NCI-H1417 treated with DMSO at 0.1 percent for 48 hours (cell line): ENCODE results near the gene PRR9.
"Not testable (repeated sequence)": the region's sequence is repeated elsewhere in the genome, so short reads cannot be mapped to it uniquely, and the experiment has no call there.

ENCODE experiments used
- DNase-seq: peaks from one replicate; lab custom pipeline; 2025; lab: John Stamatoyannopoulos, UW

Gene PRR9

DNA sequence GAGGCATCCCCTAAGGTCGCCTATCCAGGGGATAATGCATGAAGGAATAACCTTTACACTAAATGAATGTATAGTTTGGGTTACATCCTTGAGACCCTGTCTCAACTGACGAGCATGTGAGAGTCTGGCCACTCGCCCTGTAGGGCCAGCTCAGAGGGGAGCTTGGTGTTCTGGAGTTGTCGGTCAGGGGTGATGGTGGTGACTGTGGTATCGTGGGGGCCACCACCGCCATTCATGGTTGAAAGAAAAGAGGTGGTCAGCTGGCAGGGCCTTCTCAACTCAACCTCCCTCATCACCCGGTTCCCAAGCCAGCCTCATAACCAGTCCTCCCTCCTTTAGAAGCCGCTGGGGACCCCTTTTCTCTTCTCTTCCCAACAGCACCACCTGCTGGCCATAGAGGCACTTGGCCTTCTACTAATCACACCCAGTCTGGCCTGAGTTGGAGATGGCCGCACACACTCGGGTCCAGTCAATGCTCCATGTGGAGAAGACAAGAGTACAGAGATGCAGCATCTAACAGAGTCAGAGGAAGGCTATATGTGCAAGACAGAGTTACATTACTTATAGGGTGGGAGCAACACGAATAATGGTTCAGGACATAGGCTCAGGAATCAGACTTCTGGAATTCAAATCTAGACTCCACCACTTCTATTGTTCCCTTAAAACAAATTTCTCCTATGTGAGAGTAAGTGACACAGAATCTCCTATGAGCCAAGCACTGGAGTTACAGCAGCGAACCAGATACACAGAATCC, 11.9 kb downstream of the PRR9 start:
- not testable (repeated sequence) for DNase-seq

- no peak for DNase-seq
Measured at GRCh38 chr1:153231363-153231762, 14.0 kb downstream of the PRR9 start.

- DNase-seq, result no peak
Measured at GRCh38 chr1:153231785-153232184, 14.4 kb downstream of the PRR9 start.

DNA sequence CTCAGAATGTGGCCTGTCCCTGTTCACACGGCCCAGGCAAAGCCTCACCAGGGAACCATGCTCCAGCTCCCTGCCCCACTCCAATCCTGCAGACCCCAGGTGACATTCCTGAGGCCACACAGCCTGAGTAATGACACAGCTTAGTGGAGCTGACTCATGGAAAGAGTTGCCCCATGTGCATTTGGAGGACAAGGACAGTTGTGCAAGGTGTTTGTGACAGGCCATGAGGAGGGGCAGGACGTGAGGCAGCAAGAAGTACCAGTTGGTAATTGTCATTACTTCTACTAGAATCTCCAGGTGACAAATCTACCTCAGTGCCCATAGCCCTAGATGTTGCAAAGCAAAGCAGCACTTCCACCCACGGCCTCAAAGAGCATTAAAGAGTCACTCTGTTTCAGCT, 15.2 kb downstream of the PRR9 start:
- DNase-seq, result no peak

DNA sequence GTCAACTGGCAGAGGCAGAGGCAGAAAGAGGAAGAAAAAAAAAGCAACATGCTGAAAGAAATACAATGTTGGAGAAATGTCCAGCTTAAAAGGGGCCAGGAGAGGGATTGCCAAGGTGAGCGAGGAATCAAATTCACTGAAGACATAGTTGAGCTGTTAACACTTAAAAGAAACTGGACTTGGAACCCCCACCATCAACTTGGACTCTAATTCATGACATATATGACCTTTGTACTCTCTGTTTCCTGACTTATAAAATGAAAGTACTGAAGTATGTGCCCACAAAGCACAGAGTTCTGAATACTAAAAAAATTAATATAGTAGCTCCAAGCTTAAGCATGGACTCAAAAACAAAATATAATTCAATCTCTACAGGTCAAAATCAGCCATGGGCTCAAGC, 16.1 kb downstream of the PRR9 start:
- no peak for DNase-seq

- no peak for DNase-seq
Measured at GRCh38 chr1:153238527-153238926, 21.1 kb downstream of the PRR9 start.

DNA sequence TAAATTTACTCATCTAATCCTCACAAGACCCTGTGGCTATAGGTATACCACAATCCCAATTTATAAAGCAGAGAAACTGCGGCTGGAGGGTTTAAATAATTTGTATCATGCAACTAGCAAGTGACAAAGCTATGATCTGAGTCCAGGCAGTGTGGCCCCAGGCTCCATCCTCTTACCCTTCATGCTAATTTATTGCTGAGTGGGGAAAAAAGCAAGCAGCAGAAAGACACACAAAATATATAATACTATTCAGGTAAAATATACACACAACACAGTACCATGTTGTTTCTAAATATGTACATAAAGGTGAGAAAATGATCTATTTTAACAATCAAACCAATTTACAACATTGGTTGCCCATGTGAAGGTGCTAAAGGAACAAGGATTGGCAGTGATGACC, 24.8 kb downstream of the PRR9 start:
- DNase-seq, result no peak

GRCh38 chr1:153245466-153245865, 28.1 kb downstream of the PRR9 start:
- DNase-seq, result no peak

DNA sequence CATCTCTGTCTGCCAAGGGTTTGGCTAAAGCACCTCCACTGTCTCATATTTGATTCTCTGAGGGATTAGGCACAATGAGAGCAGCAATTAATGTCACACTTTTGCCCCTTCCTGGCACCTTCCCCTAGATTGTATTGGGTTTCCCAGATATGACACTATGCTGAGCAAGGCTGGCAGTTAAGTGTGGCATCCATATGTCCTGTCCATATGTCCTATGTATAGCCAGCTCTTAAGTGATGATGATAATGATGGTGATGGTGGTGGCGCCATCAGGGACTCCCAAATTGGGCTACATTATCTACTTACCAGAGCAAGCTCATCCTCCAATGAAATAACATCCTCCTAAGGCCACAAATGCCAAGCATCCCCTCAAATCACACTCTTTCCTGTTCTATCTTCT, 28.6 kb downstream of the PRR9 start:
- DNase-seq, result no peak

DNA sequence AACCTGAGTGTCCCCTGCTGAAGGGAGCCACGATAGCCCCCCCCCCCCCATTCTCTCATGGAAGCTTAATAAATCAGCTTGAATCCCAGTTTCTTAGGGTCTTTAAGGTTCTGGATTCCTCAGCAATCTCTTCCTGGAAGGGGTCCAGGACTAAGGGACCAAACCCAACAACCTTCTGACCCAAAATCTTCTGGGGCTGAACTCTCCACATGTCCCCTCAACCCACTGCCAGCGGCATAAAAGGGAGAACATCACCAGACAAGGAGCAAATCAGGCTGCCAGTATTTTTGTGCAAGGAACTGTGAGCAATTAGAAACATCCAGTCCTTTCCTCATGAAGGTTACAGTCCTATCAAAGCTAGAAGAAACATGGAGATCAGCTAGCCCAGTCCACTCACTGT, 29.4 kb downstream of the PRR9 start:
- DNase-seq, result no peak

DNA sequence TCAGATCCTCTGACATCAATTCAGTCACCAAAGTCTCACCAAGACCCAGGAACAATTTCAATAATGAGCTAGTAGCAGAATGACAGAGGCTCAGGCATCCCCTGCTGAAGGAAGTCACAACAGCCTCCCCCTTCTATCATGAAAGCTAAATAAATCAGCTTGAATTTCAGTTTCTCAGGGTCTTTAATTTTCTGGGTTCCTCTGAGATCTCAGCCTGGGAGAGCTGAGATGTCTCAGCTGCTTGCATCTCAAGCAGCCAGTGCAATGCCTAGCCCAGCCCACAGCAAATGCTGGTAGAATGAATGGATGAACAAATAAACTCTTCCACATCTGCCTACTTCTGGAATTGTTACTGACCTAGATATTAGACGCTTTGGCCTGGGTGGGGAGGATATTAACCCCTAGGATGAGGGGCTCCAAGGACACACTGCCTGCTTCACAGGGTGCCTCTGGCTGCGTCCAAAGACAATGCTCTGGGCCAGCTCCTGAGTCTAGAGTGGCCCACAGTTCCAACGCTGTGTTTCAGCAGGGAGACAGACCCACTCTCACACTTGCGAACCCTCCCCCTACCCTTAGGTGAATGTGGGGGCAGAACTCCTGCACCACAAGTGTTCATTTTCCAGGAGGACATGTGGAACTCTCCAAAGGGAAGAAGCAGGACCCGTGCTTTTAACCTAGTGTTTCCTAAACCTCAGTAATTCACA, 30.9 kb downstream of the PRR9 start:
- no peak for DNase-seq

DNA sequence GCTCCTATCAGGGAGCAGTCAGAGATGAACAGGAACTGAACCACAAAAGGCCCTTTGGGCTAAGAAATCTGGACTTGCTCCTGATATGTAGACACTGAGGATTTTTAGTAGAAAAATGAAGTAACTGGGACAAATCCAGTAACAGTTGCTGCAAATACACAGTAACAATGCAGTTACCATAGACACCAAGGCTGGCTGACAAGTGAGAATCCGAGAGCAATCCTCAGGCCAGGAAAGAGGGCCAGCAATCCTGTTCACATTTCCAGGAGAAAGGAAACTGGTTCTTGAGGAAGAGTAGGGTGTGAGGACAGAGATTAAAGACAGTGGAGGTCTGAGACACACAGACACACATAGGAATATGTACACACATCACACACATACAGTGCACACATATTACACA, 32.8 kb downstream of the PRR9 start:
- no peak for DNase-seq

DNA sequence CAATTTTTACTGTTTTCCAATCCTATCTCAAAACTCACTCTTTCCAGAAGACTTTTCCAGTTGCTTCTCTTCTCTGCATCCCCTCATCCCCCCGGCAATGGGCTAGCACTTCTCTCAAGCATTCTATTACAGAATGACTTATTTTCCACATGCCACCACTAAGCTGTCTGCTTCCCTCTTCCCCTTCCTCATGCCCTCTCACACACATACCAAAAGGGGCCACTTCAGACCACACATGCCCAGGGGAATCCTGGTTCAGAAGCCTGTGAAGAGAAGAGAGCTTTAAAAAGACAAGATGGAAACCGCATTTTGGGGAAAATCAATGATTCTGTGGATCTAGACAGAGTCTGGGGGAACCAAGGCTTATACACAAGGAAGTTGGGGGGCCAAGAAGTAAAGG, 33.7 kb downstream of the PRR9 start:
- DNase-seq, result no peak

GRCh38 chr1:153251562-153251961, 34.2 kb downstream of the PRR9 start:
- DNase-seq, result no peak

- DNase-seq, result no peak
Measured at GRCh38 chr1:153251988-153252387, 34.6 kb downstream of the PRR9 start.

DNA sequence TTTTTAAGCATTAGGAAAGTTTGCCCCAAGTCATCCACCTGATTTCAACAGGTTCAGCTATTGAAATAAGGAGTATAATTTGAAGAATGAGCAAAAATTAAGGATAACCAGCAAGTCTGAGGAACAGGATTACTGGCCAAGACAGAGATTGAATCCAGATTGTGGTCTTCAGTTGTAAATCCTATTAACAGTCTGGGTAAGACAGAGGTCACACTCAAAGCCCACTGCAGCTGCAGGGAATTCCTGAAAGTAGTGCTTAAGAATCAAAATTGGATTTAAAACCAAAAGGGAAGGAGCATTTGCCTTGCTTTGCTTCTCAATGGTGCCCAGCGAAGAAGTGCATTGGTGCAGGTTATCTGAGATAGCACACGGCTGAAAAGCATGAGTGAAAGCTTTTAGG, 35.7 kb downstream of the PRR9 start:
- no peak for DNase-seq

- DNase-seq, result no peak
Measured at GRCh38 chr1:153253693-153254092, 36.3 kb downstream of the PRR9 start.

GRCh38 chr1:153259387-153259786, 42.0 kb downstream of the PRR9 start, which contains the start of gene LORICRIN:
LORICRIN (plus strand) TSS chr1:153259687; CDS start chr1:153260950, 1,263 bp downstream.
- no peak for DNase-seq

DNA sequence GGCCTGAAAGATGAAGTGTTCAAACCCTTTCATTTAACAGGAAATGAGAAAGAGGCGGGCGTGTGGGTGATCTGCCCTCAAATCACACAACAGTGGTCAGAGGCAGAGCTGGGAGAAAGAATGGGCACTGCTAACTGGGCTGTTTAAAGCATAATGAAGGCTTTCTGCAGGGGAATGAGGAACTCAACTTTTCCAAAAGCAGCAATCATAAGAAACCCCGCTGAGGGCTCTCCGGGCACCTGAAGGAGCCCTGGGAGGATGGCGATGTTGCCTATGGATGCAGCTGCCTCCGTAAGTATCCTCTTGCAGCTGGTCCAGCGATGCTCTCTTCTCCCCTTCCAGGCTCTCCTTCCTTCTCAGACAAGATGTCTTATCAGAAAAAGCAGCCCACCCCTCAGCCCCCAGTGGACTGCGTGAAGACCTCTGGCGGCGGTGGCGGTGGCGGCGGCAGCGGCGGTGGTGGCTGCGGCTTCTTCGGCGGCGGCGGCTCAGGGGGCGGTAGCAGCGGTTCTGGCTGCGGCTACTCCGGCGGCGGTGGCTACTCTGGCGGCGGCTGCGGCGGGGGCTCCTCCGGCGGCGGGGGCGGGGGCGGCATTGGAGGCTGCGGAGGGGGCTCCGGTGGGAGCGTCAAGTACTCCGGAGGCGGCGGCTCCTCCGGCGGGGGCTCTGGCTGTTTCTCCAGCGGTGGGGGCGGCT, 43.3 kb downstream of the PRR9 start:
- DNase-seq, result no peak

- no peak for DNase-seq
Measured at GRCh38 chr1:153261281-153262069, 44.1 kb downstream of the PRR9 start.

DNA sequence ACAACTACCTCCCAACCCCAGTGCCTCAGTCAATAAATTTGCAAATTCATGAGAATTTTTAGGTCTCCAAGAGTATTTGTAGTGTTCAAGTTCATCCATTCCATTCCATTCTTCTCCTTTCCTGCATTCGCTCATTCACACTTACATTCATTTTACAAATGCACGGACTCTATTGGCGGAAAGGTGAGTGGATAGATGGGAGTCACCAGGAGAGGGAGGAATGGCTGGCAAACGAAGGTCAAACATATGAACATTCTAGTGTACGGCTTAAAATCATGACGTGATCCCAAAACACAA, 44.6 kb downstream of the PRR9 start:
- DNase-seq, result no peak

DNA sequence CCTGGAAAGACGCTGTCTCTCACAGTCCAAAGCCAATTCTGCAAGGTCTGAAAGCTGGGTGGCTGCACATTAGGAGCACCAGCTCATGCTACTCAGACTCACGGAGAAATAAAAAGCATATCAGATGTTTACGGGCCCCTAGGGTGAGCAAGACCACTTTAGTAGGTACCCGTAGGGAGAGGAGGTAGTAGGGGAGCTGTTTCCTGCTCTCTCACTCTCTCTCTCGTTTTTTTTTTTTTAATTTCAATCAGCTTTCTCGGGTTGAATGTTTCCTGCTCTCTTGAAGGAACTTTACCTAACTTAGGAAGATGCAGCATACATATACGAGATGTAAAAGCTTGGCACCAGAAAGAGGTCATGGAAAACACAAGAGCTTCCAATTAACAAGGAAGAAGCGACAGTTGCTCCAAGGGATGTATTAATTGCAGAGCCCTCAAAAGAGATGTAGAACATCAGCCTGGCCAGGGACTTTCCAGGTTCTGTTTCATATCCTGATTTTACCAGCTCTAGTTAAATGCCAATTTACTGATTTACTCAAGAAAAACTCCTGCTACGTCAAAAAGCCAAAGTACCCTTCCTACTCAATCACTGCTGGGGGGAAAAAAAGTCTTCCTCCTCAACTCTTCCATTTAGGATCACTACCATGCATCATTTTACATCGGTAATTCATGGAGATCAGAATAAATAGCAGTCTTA, 45.2 kb downstream of the PRR9 start:
- DNase-seq, result no peak
